NCI-H187 (cell line): ENCODE data around the gene NUMBL.
A peak's percentile ranks its signal among the peaks of the same experiment; 100 is the strongest.
"Not testable (repeated sequence)": the region's sequence is repeated elsewhere in the genome, so short reads cannot be mapped to it uniquely, and the experiment has no call there.

Experiments
- DNase-seq, 2 experiments: peaks; one replicate each; lab custom pipeline; 2025; lab: John Stamatoyannopoulos, UW

NUMBL gene

DNA sequence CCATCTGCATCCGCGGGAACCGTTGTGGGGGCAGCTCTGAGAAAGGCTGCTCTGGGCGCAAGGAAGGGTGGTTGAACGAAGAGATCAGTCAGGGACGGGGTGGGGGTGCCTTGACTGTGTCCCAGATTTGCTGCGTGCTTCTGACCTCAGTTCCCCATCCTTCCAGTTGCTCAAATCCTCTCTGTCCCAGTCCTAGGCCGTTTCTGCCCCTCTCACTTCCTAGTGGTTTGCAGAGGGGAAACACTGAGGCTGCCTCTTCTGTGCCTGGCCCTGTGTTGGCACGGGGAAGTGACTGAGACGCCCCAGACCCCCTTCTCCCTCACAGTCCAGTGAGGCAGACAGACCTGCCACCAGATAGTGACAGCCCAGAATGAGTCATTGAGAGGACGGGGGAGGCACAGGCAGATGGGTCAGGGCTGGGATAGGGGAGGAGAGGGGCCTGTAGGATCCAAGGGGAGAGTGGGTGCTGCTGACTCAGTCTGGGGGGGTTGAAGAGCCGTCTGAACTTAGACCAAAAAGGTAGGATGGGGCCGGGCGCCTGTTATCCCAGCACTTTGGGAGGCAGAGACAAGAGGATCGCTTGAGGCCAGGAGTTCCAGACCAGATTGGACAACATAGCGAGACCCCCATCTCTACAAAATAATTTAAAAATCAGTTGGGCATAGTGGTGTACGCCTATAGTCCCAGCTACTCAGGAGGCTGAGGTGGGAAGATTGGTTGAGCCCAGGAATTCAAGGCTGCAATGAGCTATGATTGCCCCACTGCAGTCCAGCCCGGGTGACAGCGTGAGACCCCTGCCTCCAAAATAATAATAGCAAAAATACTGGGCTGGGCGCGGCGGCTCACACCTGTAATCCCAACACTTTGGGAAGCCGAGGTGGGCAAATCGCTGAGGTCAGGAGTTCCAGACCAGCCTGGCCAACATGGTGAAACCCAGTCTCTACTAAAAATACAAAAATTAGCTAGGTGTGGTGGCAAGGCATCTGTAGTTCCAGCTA lies 26.5 kb downstream of the NUMBL start:
- DNase-seq, result no peak

DNA sequence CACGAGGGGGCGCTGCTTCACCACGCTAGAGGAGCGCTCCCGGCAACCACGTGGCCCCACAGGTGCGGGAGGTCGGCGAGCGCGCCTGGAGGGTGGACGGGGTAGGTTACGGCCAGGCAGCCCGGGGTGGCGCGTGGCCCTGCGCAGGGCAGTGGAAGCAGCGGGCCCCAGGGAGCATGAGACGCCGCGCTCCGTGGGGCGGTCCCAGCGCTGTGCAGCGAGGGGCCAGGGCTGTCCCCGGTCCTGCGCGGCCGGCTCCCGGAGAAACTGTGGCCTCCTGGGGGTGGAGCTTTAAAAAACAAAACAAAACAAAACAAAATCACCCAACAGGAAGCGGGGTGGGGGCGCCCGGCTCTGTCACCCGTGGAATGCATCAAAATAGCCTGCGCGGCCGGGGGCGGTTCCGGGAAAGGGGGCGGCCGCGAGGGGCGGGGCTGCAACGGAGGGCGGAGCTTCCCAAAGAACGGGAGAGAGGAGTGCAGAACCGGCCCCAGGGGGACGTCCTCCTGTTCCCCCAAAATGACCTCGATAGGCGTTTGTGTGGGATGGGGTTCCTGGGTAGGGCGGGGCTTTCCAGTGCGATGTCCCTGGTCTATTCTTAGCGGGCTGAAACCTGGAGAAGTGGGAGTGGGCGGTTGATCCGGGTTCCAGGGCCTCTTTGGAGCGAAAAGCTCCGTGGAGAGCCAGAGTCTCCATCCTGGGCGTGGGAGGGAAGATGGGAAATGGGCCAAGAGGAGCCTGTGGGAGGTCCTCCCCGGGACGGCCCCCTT lies 27.3 kb downstream of the NUMBL start:
- DNase-seq, result peak; percentile 65 to 75

DNA sequence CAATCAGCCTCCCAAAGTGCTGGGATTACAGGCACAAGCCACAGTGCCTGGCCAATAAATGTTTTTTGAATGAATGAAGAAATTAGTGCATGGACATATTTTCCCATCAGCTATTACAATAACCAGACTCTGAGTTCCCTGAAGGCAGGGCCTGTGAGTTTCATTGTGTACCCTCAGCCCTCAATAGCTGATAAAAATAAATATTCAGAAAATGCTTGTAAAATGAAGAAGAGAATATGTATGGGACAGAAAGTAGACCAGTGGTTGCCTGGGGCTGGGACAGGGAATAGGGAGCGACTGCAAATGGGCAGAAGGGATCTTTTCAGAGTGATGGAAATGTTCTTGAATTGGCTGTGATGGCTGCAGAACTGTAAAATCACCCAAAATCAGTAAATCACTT lies 28.8 kb downstream of the NUMBL start:
- DNase-seq, result no peak

DNA sequence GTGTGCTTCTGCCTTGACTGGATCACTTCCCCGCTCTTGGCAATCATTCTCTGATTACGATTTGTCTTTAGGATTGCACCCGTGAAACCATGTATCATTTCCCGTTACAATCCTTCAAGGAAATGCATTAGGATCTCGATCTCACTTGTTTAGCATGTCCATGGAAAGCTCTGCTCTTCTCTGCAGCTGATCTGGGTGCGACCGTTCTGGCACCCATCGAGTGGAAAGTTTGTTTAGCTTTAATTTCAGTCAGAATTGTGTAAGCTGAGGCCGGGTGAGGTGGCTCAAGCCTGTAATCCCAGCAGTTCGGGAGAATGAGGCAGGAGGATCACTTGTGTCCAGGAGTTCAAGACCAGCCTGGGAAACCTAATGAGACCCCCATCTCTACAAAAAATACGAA lies 30.9 kb downstream of the NUMBL start:
- DNase-seq, result no peak

DNA sequence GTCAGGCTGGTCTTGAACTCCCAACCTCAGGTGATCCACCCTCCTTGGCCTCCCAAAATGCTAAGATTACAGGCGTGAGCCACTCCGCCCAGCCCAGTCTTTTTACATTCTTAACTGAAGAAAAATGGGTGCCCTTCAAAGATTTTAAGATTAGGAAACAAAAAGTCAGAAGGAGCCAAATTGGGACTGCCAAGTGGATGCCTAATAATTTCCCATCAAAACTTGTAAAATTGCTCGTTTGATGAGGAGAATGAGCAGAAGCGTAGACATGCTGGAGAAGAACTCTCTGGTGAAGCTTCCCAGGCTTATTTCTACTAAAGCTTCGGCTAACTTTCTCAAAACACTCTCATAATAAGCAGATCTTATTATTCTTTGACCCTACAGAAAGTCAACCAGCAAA lies 31.3 kb downstream of the NUMBL start:
- DNase-seq, result no peak

DNA sequence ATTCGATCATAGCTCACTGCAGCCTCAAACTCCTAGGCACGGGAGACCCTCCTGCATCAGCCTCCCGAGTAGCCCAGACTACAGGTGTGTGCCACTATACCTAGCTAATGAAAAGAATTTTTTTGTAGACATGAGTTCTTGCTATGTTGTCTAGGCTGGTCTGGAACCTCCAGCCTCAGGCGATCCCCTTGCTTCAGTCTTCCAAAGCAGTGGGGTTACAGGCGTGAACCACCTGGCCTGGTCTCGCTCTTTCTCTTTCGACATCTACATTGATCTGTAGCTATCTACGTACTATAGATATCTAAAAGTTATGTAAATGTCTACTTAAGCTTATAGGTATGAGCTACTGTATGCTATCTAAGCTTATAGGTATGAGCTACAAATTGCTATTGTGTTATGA lies 32.4 kb downstream of the NUMBL start:
- no peak for DNase-seq

DNA sequence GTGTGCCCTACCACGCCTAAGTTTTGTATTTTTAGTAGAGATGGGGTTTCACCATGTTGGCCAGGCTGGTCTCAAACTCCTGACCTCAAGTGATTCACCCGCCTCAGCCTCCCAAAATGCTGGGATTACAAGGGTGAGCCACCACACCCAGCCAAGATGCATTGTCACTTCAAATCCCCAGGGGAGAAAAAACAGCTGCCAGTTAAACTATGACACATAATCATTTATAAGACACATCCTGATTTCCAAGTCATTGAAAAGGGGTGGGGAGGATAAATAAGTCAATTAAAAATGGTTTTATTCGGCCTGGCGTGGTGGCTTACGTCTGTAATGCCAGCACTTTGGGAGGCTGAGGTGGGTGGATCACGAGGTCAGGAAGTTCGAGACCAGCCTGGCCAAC lies 34.8 kb downstream of the NUMBL start:
- not testable (repeated sequence) for DNase-seq

DNA sequence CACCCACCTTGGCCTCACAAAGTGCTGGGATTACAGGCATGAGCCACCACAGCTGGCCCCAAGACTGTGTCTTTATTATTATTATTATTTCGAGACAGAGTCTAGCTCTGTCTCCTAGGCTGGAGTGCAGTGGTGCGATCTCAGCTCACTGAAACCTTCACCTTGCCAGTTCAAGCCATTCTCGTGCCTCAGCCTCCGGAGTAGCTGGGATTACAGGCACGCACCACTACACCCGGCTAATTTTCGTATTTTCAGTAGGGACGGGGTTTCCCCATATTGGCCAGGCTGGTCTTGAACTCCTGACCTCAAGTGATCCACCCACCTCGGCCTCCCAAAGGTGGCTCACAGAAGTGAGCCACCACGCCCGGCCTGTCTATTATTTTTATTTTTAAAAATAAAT lies 38.1 kb downstream of the NUMBL start:
- DNase-seq, result not testable (repeated sequence)

DNA sequence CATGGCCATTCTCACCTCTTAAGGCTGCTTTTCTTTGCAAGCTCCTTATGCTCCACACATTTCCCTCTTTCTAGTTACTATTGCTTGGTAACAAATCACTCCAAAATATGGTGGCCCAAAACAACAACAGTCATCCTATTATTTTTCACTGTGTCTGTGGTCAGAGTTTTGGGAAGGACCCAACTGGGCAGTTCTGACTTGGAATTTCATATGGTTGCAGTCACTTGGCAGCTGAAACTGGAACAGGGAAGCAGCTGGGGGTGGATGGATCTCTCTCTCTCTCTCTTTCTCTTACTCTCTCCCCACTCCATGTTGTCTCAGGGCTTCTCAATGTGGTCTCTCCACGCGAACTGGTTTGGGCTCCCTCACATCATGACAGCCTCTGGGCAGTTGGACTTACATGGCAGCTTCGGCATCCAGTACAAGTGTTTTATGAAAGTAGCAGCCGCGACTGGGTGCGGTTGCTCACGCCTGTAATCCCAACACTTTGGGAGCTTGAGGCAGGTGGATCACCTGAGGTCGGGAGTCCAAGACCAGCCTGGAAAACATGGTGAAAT lies 39.6 kb downstream of the NUMBL start:
- DNase-seq, result no peak

DNA sequence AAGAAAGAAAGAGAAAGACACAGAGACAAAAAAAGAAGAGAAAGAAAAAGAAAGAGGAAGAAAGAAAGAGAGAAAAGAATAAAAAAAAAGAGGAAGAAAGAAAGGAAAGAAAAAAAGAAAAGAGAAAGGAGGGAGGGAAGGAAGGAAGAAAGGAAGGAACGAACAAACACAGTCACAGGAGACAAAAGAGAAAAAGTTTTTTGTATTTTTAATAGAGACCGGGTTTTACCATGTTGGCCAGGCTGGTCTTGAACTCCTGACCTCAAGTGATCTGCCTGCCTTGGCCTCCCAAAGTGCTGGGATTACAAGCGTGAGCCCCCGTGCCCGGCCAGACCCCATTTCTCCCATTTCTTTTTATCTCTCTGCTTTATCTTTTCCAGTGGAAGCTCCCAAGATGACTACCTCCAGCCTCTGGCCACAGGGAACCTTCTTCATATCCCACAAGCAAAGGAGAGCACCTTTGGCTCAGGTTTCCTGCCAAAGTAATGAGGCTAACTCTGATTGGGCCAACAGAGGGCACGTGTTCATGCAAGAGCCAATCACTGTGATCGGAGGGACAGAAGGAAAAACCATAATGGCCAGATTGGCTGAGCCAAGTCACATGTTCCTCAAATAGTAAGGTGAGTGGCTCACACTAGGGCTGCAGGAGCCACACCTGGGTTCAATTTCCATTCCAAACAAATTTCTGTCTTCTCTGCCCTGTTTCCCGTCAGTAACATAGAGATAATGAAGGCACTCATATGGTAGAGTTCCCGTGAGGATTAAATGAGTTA lies 40.4 kb downstream of the NUMBL start:
- DNase-seq, result not testable (repeated sequence)

DNA sequence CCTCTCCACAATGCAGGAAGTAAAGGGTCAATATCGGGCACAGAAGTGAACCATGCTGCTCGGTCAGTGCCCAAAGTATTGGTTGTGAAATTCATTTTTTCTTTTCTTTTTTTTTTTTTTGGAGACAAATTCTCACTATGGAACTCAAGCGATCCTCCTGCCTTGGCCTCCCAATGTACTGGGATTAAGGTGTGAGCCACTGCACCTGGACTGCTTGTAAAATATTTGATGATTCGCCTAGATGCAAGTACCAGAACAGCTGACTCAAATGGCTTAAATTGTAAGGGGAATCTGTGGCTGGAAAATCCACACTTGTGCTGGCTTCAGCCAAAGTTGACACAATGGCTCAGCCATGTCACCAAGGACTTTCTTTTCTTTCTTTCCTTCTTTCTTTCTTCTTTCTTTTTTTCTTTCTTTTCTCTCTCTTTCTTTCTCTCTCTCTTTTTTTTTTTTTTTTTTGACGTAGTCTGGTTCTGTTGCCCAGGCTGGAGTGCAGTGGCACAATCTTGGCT lies 43.7 kb downstream of the NUMBL start:
- DNase-seq, result no peak

DNA sequence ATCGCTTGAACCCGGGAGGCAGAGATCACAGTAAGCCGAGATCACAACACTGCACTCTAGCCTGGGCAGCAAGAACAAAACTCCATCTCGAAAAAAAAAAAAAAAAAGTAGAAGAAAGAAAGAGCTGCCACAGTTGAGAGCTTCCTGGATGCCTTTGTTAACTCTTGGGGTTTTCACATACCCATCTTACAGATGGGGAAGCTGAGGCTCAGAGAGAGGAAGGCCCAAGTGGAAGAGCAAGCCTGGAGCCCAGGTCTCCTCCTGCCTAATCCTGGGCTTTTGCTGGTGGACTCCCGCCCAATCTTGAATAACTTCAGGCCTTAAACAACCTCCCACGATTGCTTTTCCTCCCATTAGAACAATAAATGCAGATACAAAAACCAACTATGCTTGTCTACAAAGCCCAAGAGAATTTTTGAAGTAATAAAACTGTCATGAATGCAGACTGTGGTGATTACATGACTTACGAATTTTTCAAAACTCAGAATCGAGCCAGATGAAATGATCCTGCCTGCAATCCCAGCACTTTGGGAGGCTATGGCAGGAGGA lies 47.6 kb downstream of the NUMBL start:
- DNase-seq, result no peak

DNA sequence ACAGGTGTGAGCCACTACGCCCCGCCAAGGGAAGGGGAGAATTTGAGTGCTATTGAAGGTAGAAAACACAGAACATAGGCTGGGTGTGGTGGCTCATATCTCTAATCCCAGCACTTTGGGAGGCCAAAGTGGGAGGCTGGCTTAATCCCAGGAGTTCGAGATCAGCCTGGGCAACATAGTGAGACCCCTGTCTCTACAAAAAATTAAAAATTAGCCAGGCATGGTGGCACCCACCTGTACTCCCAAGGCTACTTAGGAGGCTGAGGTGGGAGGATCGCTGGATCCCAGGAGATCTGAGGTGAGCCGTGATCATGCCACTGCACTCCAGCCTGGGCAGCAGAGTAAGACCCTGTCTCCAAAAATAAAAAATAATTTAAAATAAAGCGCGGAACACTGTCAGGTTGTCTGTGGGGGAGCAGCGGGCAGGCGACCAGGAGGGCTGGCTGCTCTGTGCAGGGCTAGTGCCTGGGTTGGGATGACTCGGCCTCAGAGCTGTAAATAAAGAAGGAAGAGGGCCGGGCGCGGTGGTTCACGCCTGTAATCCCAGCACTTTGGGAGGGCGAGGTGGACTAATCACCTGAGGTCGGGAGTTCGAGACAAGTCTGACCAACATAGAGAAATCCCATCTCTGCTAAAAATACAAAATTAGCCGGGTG lies 48.3 kb downstream of the NUMBL start:
- DNase-seq, result no peak

DNA sequence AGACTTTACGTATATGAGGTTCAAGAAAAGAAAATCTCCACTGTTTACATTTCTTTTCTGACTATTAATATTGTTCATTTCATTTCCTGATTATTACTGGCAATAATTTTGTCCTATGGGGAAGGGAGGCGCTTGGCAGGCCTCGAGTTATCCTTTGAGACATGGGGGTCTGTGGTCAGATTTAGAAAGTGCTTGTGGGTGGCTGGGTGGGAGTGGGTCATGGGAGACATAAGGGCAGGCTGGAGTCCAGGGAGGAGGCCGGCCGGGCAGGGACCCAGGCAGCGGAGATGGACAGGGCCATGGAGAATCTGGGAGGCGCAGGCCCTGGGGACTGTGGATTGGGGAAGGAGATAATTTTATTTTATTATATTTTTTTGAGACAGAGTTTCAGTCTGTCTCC lies 49.2 kb downstream of the NUMBL start:
- DNase-seq, result no peak

DNA sequence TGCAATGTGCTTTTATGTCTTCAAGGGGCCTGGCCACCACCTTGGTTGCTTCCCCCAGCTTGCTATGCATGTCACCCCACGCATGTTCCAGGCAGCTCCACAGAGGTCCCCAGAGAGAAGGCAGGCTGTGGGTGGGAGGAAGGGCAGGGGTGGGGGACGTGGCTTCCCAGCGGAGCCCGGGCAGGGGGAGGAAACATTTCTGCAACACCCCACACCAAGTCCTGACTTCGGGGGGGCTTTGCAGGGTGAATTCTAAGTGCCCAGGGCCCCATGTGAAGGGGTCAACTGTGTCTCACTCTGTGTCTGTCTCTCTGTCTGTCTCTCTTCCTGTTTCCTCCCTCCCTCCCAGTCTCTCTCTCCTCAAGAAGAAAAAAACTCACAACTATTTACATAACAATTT lies 49.7 kb downstream of the NUMBL start:
- no peak for DNase-seq

DNA sequence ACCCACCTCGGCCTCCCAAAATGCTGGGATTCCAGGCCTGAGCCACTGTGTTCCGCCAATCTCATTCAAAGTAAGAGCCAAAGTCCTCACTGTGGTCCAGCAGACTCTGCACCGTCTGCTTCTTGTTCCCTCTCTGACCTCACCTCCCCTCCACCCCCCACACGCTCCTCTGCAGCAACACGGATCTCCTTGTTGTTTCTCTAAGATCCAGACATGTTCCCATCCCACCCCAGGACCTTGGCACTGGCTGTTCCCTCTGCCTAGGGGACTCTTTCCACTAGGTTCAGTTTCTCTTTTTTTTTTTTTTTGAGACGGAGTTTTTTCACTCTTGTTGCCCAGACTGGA lies 50.8 kb downstream of the NUMBL start:
- DNase-seq, result no peak

DNA sequence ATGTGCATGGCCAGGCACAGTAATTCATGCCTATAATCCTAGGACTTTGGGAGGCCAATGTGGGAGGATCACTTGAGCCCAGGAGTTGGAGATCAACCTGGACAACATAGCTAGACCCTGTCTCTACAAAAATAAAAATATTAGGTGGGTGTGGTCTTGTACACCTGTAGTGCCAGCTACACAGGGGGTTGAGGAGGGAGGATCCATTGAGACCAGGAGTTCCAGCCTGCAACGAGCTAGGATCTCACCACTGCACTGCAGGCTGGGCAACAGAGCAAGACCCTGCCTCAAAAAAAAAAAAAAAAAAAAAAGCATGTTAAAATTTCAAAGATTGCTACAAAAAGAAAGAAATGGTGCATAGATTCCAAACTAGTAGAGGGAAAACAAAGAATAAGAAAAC lies 52.1 kb downstream of the NUMBL start:
- DNase-seq, result no peak

DNA sequence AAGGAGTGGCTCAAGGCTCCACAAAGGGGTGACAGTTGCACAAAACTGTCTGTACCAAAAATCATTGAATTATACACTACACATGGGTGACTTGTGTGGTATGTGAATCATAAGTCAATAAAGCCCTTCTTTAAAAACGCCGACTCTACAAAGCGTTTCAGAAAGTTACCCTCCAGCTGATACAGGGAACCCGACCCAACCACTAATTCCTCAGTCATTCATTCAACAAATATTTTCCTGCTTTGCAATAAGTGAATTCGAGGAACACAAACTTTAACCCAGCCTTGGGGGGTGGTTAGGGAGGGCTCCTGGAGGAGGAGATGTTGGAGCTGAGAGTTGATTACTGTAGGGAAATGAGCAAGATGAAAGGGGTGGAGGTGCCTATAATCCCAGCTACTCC lies 57.2 kb downstream of the NUMBL start:
- no peak for DNase-seq

DNA sequence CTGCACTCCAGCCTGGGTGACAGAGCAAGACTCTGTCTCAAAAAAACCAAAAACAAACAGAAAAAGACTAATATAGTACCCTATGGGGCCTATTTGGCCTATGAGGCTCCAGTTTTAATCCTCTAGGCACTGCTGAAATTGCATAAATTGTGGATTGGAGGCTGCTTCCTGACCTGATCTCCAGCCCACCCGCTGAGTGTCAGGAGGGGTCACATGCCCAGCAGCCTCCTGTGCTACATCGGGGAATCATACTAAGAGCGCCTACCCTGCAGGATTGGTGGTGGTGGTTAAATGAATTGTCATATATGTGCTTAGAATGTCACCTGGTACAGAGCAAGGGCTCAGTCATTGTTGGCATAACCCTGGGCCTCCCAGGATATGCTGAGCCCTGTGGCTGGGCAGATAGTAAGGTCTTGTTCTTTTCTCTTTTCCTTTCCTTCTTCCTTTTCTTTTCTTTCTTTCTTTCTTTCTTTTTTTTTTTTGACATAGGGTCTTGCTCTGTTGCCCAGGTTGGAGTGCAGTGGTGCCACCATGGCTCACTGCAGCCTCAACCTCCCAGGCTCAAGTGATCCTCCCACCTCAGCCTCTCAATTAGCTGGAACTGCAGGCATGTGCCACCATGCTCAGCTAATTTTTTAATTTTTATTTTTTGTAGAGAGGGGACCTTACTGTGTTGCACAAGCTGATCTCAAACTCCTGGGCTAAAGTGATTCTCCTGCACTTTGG lies 58.0 kb downstream of the NUMBL start:
- no peak for DNase-seq

DNA sequence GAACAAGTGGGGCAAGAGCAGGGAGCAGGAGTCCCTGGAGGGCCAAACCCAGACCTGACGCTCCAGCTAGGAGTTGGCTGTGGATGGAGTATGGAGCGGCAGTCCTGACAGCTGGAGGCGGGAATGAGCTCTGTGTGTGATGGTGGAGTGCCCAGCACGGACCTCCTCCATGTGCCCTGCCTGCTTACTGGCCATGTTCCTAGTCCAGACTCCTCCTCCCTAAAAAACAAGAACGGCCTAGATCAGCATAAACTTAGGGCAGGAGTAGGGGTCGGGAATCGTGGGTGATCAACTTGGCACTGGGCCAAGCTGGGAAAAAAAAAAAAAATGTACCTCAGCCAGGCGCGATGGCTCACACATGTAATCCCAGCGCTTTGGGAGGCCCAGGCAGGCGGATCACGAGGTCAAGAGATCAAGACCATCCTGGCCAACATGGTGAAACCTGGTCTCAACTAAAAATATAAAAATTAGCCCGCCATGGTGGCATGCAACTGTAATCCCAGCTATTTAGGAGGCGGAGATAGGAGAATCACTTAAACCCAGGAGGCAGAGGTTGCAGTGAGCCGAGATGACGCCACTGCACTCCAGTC lies 59.8 kb downstream of the NUMBL start:
- DNase-seq, result no peak
